CD4-positive, alpha-beta memory T cell (primary cell): ENCODE measurements around the gene ALKBH6. TPM values are rescaled to one million over a fixed set of nuclear protein-coding genes. Genes with fewer than 3 reads are reported as not detected.

Source experiments
- CTCF ChIA-PET: fragments of 350-600 bp; sonication (Branson Sonifier 250); formaldehyde crosslinking; loops from one replicate; lab custom pipeline; 2021; ENCODE audit warnings: inconsistent platforms; ENCODE audit not compliant: partially characterized antibody; lab: Charles Lee
- POLR2A ChIA-PET: fragments of 350-600 bp; sonication (Branson Sonifier 250); formaldehyde crosslinking; loops from one replicate; lab custom pipeline; 2021; ENCODE audit not compliant: partially characterized antibody; lab: Charles Lee
- DNase-seq, 5 donors: peaks; one replicate each; pipeline versions ENCODE4 v3.0.0 to v3.0.0-alpha.2; 2020 to 2022; ENCODE audit warnings: mixed read lengths in 1 of 5
- H3K27ac ChIP-seq: one replicate; pipeline ENCODE4 v1.7.0; 2013; ENCODE audit warnings: low read depth, low read length
- H3K27me3 ChIP-seq: 2 replicates; pipeline ENCODE4 v1.7.0; 2013; ENCODE audit warnings: mild to moderate bottlenecking, low read length, moderate library complexity; ENCODE audit not compliant: insufficient read depth
- H3K36me3 ChIP-seq: 2 replicates; pipeline ENCODE4 v1.7.0; 2013; ENCODE audit warnings: mild to moderate bottlenecking, low read length, moderate library complexity; ENCODE audit not compliant: insufficient read depth
- H3K4me1 ChIP-seq: 2 replicates; pipeline ENCODE4 v1.7.0; 2013; ENCODE audit warnings: mild to moderate bottlenecking, low read length, moderate library complexity; ENCODE audit not compliant: insufficient read depth
- H3K4me3 ChIP-seq, 2 donors: one replicate each; pipeline ENCODE4 v1.7.0; 2013; ENCODE audit warnings: low read length in 2 of 2, mild to moderate bottlenecking in 1 of 2
- H3K9me3 ChIP-seq, 2 donors: one replicate each; pipeline ENCODE4 v1.7.0; 2013; ENCODE audit warnings: low read length in 2 of 2, control low read depth in 1 of 2; ENCODE audit not compliant: control insufficient read depth in 1 of 2
- H3K27ac Mint-ChIP-seq, 7 donors: one replicate each; pipeline ENCODE4 v1.8.0; 2020 to 2021; ENCODE audit warnings: mixed read lengths in 7 of 7, mild to moderate bottlenecking in 6 of 7, inconsistent platforms in 3 of 7, moderate library complexity in 3 of 7
- H3K27me3 Mint-ChIP-seq, 2 donors: one replicate each; pipeline ENCODE4 v1.8.0; 2020 to 2021; ENCODE audit warnings: mixed read lengths in 2 of 2
- H3K36me3 Mint-ChIP-seq, 2 donors: one replicate each; pipeline ENCODE4 v1.8.0; 2020 to 2021; ENCODE audit warnings: mixed read lengths in 2 of 2, inconsistent platforms in 1 of 2, mild to moderate bottlenecking in 1 of 2
- H3K4me1 Mint-ChIP-seq, 4 donors: one replicate each; pipeline ENCODE4 v1.8.0; 2020 to 2021; ENCODE audit warnings: mixed read lengths in 4 of 4, mild to moderate bottlenecking in 1 of 4
- H3K4me3 Mint-ChIP-seq, 8 donors: one replicate each; pipeline ENCODE4 v1.8.0; 2020 to 2021; ENCODE audit warnings: mixed read lengths in 8 of 8, mild to moderate bottlenecking in 7 of 8, moderate library complexity in 6 of 8, inconsistent platforms in 3 of 8
- H3K9me3 Mint-ChIP-seq, 8 donors: one replicate each; pipeline ENCODE4 v1.8.0; 2020 to 2021; ENCODE audit warnings: mixed read lengths in 8 of 8, mild to moderate bottlenecking in 5 of 8, inconsistent platforms in 3 of 8, moderate library complexity in 1 of 8
- intact Hi-C: fragments of 100-400 bp; cut with micrococcal nuclease; formaldehyde crosslinking; loops from one replicate; pipeline ENCODE4 v1.15.1; 2023
- polyA plus RNA-seq, 2 donors: library from polyadenylated mRNA; unstranded; fragments of 300-500 nt; fragmentation: Illumina TruSeq; gene quantifications; one replicate each; pipeline ENCODE4 v1.2.3, GENCODE V29; 2021
- total RNA-seq, 2 experiments: library from RNA; stranded (reverse); gene quantifications; one replicate each; pipeline ENCODE4 v1.2.3, GENCODE V29; 2021

Gene ALKBH6
- total and polyA plus RNA-seq, 4 experiments from 2014 or later: 20.8 to 51.0 (median 36.0) TPM

DNA sequence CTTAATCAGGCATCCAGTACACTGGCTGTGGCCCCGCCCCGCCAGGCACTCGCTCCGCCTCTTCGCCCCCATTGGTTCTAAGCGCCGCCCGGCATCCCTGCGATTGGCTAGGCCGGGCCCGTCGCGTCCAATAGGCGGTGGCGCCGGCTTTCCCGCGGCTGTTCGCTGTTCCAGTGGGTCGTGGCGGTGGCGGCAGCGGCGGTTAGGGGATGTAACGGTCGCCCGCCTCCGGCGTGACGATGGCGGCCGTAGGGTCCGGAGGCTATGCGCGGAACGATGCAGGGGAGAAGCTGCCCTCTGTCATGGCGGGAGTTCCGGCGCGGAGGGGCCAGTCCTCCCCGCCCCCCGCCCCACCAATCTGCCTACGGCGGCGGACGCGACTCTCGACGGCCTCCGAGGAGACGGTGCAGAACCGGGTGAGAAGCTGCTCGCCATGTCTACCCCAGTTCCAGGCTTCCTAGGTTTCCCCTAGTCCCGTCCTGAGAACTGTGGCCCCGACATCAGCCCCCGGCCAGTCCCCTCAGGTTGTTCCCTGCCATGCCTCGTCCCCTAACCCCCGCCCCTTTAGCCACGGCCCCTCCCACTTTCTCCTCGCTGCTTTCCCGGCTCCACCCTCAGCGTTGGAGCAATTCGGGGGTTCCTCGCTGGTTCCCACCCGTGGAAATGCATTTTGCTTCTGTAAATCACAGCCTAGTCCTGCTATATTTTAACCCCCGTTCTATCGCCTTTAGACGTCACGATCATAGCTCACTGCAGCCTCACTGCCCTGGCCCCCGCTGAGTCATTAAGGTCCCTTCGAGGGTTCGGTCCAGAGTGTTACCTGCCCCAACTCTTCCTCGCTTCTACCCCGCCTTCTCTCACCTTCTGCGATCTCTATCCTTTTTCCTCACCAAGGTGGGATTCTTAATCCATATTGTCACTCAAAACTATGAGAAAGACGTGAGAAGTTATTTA lies 41.0 kb upstream of the ALKBH6 start, which contains the start of gene WDR62:
Gene WDR62 (plus strand): TSS at position 165 of the 954 bp plus-strand sequence. CDS start 75 bp downstream, at position 240.
- H3K27me3 Mint-ChIP-seq: no peaks in the 10 kb centered on the region
- intact Hi-C loops: loop anchor here (1.0 kb wide), 8 partner anchors 41 to 338 kb away; partner anchors contain the start of genes ALKBH6, PSENEN, SDHAF1 and TBCB
- H3K4me1 Mint-ChIP-seq: peaks cover 13 to 41% (median 21%) of the 10 kb centered on the region in 4 donors
- H3K9me3 Mint-ChIP-seq: no peaks in the 10 kb centered on the region
- DNase-seq: peak in 1 of 5 donors; percentile 64
- ChIA-PET CTCF (interaction anchor here (0.8 to 1.9 kb wide), 4 partner anchors 73 to 115 kb away, joined by 3 to 11 read pairs (median 4); no protein-coding TSS in a partner anchor), POLR2A (interaction anchor here (0.6 to 2.6 kb wide), 14 partner anchors 13 to 165 kb away, joined by 3 to 30 read pairs (median 6); partner anchors contain the start of genes ALKBH6, CAPNS1, POLR2I and SDHAF1)
- peak within 1 kb of the TSS; percentile 96 to 100 (median 99) for H3K4me3 Mint-ChIP-seq
- H3K4me3 ChIP-seq: peak within 1 kb of the TSS; percentile 79 to 93
- H3K27ac Mint-ChIP-seq: peak within 1 kb of the TSS; percentile 98 to 99 (median 98)
- H3K36me3 Mint-ChIP-seq: peaks cover 0 to 7% of the 10 kb centered on the region in 2 donors
- H3K4me1 ChIP-seq: peaks cover 11% of the 10 kb centered on the region
- H3K36me3 ChIP-seq: peaks cover 4% of the 10 kb centered on the region
- H3K27me3 ChIP-seq: no peaks in the 10 kb centered on the region
- no peaks in the 10 kb centered on the region for H3K9me3 ChIP-seq
- H3K27ac ChIP-seq: peak within 1 kb of the TSS; percentile 78

GRCh38 chr19:36054119-36054732 lies 40.2 kb upstream of the ALKBH6 start, which contains the start of gene THAP8:
TSS of gene THAP8 (minus strand) at chr19:36054285. CDS start at chr19:36054217, 68 bp downstream.
- no peaks in the 10 kb centered on the region for H3K27me3 ChIP-seq
- intact Hi-C loops: loop anchor here (1.0 kb wide), 8 partner anchors 40 to 337 kb away; partner anchors contain the start of genes ALKBH6, PSENEN, SDHAF1 and TBCB
- Mint-ChIP-seq H3K9me3 (no peaks in the 10 kb centered on the region), H3K27me3 (no peaks in the 10 kb centered on the region), H3K4me3 (peak within 1 kb of the TSS; percentile 96 to 100 (median 99)), H3K36me3 (peaks cover 0 to 7% of the 10 kb centered on the region in 2 donors), H3K4me1 (peaks cover 16 to 41% (median 21%) of the 10 kb centered on the region in 4 donors), H3K27ac (peak within 1 kb of the TSS; percentile 98 to 99 (median 98))
- CTCF ChIA-PET: interaction anchor here (0.8 to 1.9 kb wide), 8 partner anchors 40 to 172 kb away, joined by 3 to 11 read pairs (median 4); partner anchors contain the start of genes ALKBH6 and POLR2I
- H3K36me3 ChIP-seq: peaks cover 4% of the 10 kb centered on the region
- H3K4me1 ChIP-seq: peaks cover 11% of the 10 kb centered on the region
- peak; percentile 99 to 100 (median 100) for DNase-seq
- no peaks in the 10 kb centered on the region for H3K9me3 ChIP-seq
- POLR2A ChIA-PET: interaction anchor here (0.5 to 2.6 kb wide), 23 partner anchors 10 to 309 kb away, joined by 3 to 30 read pairs (median 4); partner anchors contain the start of genes ALKBH6, APLP1, CAPNS1 and POLR2I
- H3K27ac ChIP-seq: peak within 1 kb of the TSS; percentile 78
- H3K4me3 ChIP-seq: peak within 1 kb of the TSS; percentile 79 to 93

DNA sequence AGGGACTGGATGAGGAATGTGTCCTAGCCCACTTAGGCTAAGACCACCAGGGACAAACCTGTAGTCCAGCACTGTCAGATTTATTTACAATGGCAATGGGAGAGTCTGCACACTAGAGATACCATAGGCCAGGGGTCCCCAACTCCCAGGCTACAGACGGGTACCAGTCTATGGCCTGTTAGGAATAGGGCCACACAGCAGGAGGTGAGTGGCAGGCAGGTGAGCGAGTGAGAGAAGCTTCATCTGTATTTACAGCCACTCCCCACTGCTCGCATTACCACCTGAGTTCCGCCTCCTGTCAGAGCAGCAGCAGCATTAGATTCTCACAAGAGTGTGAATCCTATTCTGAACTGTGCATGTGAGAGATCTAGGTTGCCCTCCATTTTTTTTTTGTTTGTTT lies 37.6 kb upstream of the ALKBH6 start:
- no peak overlapping the region for H3K4me3 ChIP-seq
- POLR2A ChIA-PET: no interaction called here
- H3K4me1 ChIP-seq: peaks cover 11% of the 10 kb centered on the region
- Mint-ChIP-seq H3K27me3 (no peaks in the 10 kb centered on the region), H3K27ac (peak overlapping the region in 4 of 7 donors; percentile 11 to 86 (median 41)), H3K4me3 (peak overlapping the region in 4 of 8 donors; percentile 47 to 59 (median 50)), H3K4me1 (peaks cover 18 to 41% (median 21%) of the 10 kb centered on the region in 4 donors), H3K36me3 (peaks cover 0 to 8% of the 10 kb centered on the region in 2 donors), H3K9me3 (no peaks in the 10 kb centered on the region)
- no peaks in the 10 kb centered on the region for H3K9me3 ChIP-seq
- CTCF ChIA-PET: no interaction called here
- DNase-seq: no peak
- no peak overlapping the region for H3K27ac ChIP-seq
- intact Hi-C loops: no loop called here
- H3K36me3 ChIP-seq: peaks cover 4% of the 10 kb centered on the region
- no peaks in the 10 kb centered on the region for H3K27me3 ChIP-seq

DNA sequence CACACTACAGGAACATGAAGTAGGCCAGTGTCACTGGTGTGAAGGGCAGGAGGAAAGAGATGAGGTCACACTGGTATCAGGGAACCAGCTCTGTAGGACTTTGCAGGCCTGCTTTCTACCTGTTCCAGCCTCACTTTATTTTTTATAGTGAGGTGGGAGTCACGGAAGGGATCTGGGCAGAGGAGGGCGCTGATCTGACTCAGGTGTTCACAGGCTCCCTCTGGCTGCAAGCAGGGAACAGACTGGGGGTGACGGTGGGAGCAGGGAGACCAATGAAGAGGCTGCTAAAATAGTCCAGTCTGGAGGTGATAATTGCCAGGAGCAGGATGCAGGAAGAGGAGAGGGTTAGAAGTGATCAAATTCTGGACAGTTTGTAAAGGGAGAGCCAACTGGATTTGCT lies 37.2 kb upstream of the ALKBH6 start:
- intact Hi-C loops: no loop called here
- CTCF ChIA-PET: no interaction called here
- H3K27ac Mint-ChIP-seq: peak overlapping the region in 5 of 7 donors; percentile 5 to 86 (median 15)
- Histone ChIP-seq H3K36me3 (peaks cover 4% of the 10 kb centered on the region), H3K4me3 (no peak overlapping the region), H3K27me3 (no peaks in the 10 kb centered on the region), H3K4me1 (peaks cover 11% of the 10 kb centered on the region), H3K9me3 (no peaks in the 10 kb centered on the region), H3K27ac (no peak overlapping the region)
- no peaks in the 10 kb centered on the region for H3K9me3 Mint-ChIP-seq
- no peak for DNase-seq
- peak overlapping the region in 4 of 8 donors; percentile 47 to 59 (median 50) for H3K4me3 Mint-ChIP-seq
- POLR2A ChIA-PET: no interaction called here
- peaks cover under 1 to 9% of the 10 kb centered on the region in 2 donors for H3K36me3 Mint-ChIP-seq
- H3K4me1 Mint-ChIP-seq: peaks cover 18 to 38% (median 21%) of the 10 kb centered on the region in 4 donors
- H3K27me3 Mint-ChIP-seq: no peaks in the 10 kb centered on the region

DNA sequence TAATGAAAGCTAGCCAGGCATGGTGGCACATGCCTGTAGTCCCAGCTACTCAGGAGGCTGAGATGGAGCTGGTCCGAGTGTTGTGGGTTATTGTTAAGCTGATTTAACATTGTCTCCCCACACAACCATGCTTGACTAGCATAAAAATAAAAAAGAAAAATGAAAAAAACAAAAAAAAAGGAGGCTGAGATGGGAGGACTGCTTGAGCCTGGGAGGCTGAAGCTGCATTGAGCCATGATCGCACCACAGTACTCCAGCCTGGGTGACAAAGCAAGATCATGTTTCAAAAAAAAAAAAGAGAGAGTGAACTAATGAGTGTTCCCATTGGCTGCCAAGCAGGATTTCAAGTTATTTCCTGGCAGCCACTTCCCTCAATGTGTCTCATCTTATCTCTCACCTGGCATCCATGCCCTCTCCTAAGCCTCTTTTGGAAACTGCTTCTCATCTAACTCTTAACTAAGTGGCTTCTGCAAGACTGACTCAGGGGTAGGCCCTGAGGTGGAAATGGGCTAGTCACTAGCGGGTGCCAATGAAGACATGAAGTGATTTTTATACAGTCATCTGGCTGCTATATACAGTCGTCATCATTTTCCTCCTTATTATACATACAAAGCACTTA lies 35.2 kb upstream of the ALKBH6 start:
- H3K36me3 ChIP-seq: peaks cover 4% of the 10 kb centered on the region
- H3K27ac Mint-ChIP-seq: peak overlapping the region in 1 of 7 donors; percentile 22
- no peak overlapping the region for H3K4me3 ChIP-seq
- no peak overlapping the region for H3K4me3 Mint-ChIP-seq
- peaks cover 6 to 11% of the 10 kb centered on the region in 2 donors for H3K36me3 Mint-ChIP-seq
- H3K27ac ChIP-seq: no peak overlapping the region
- CTCF ChIA-PET: no interaction called here
- DNase-seq: no peak
- peaks cover 4% of the 10 kb centered on the region for H3K4me1 ChIP-seq
- POLR2A ChIA-PET: no interaction called here
- peaks cover 8 to 28% (median 15%) of the 10 kb centered on the region in 4 donors for H3K4me1 Mint-ChIP-seq
- intact Hi-C loops: no loop called here
- no peaks in the 10 kb centered on the region for H3K9me3 Mint-ChIP-seq
- H3K9me3 ChIP-seq: no peaks in the 10 kb centered on the region
- H3K27me3 ChIP-seq: no peaks in the 10 kb centered on the region
- no peaks in the 10 kb centered on the region for H3K27me3 Mint-ChIP-seq

- Histone ChIP-seq H3K27me3 (no peaks in the 10 kb centered on the region), H3K36me3 (peaks cover 4% of the 10 kb centered on the region), H3K4me1 (no peaks in the 10 kb centered on the region), H3K4me3 (no peak overlapping the region), H3K9me3 (no peaks in the 10 kb centered on the region), H3K27ac (no peak overlapping the region)
- Mint-ChIP-seq H3K4me3 (no peak overlapping the region), H3K9me3 (no peaks in the 10 kb centered on the region), H3K36me3 (peaks cover 3 to 14% of the 10 kb centered on the region in 2 donors), H3K27ac (no peak overlapping the region), H3K27me3 (no peaks in the 10 kb centered on the region), H3K4me1 (peaks cover 4 to 18% (median 11%) of the 10 kb centered on the region in 4 donors)
- intact Hi-C loops: no loop called here
- no peak for DNase-seq
- POLR2A ChIA-PET: no interaction called here
- CTCF ChIA-PET: no interaction called here
Observed at GRCh38 chr19:36047835-36048234, 33.8 kb upstream of the ALKBH6 start.
